Measurements from ENCODE around the gene SYMPK.

The SYMPK gene

GRCh38 chr19:45794627-45795026 lies 68.3 kb downstream of the SYMPK start:
- Histone ChIP-seq H3K9me3 (ENCODE audit: insufficient read depth, low read length) (no peaks in the 10 kb centered on the region), H3K27me3 (ENCODE audit: insufficient read depth, insufficient read length) (no peaks in the 10 kb centered on the region)
- TF ChIP-seq ZNF274 (IDR thresholded peaks at IDR 0.05; ENCODE audit: low read depth, low read length) (no peak), SUZ12 (IDR thresholded peaks at IDR 0.05; ENCODE audit: extremely low read depth, insufficient read depth, insufficient read length) (no peak), YY1 (IDR thresholded peaks at IDR 0.05; ENCODE audit: insufficient read depth, insufficient read length) (no peak)

GRCh38 chr19:45793876-45794275 lies 69.1 kb downstream of the SYMPK start:
- Histone ChIP-seq H3K4me1 (ENCODE audit: insufficient read depth, insufficient read length) (peaks cover 5% of the 10 kb centered on the region), H3K9me3 (ENCODE audit: insufficient read depth, low read length) (no peaks in the 10 kb centered on the region)
- TF ChIP-seq ZNF274 (IDR thresholded peaks at IDR 0.05; ENCODE audit: low read depth, low read length) (no peak), YY1 (IDR thresholded peaks at IDR 0.05; ENCODE audit: insufficient read depth, insufficient read length) (no peak), SUZ12 (IDR thresholded peaks at IDR 0.05; ENCODE audit: extremely low read depth, insufficient read depth, insufficient read length) (no peak)

More at GRCh38 chr19:45794627-45795026, 68.3 kb downstream of the SYMPK start:
- Histone ChIP-seq H3K4me3 (ENCODE audit: insufficient read length, low read depth) (no peak overlapping the region), H3K4me1 (ENCODE audit: insufficient read depth, insufficient read length) (peaks cover 6% of the 10 kb centered on the region), H3K9ac (ENCODE audit: insufficient read length, low read depth) (no peak overlapping the region), H3K36me3 (ENCODE audit: insufficient read depth, insufficient read length, low read length) (peaks cover 9% of the 10 kb centered on the region)
- no peak for DNase-seq (ENCODE audit: low read depth, low spot score)

GRCh38 chr19:45793178-45793564 lies 69.8 kb downstream of the SYMPK start:
- H3K4me3 ChIP-seq (ENCODE audit: insufficient read length, low read depth), result no peak overlapping the region
- peaks cover 5% of the 10 kb centered on the region for H3K4me1 ChIP-seq (ENCODE audit: insufficient read depth, insufficient read length)
- TF ChIP-seq ZNF274 (IDR thresholded peaks at IDR 0.05; ENCODE audit: low read depth, low read length) (no peak), SUZ12 (IDR thresholded peaks at IDR 0.05; ENCODE audit: extremely low read depth, insufficient read depth, insufficient read length) (no peak), YY1 (IDR thresholded peaks at IDR 0.05; ENCODE audit: insufficient read depth, insufficient read length) (no peak)
- no peak for DNase-seq (ENCODE audit: low read depth, low spot score)
- no peaks in the 10 kb centered on the region for H3K9me3 ChIP-seq (ENCODE audit: insufficient read depth, low read length)
- no peaks in the 10 kb centered on the region for H3K27me3 ChIP-seq (ENCODE audit: insufficient read depth, insufficient read length)
- peaks cover 23% of the 10 kb centered on the region for H3K36me3 ChIP-seq (ENCODE audit: insufficient read depth, insufficient read length, low read length)
- H3K9ac ChIP-seq (ENCODE audit: insufficient read length, low read depth), result no peak overlapping the region

More at GRCh38 chr19:45793876-45794275, 69.1 kb downstream of the SYMPK start:
- no peak for DNase-seq (ENCODE audit: low read depth, low spot score)
- Histone ChIP-seq H3K9ac (ENCODE audit: insufficient read length, low read depth) (no peak overlapping the region), H3K4me3 (ENCODE audit: insufficient read length, low read depth) (no peak overlapping the region), H3K36me3 (ENCODE audit: insufficient read depth, insufficient read length, low read length) (peaks cover 16% of the 10 kb centered on the region), H3K27me3 (ENCODE audit: insufficient read depth, insufficient read length) (no peaks in the 10 kb centered on the region)

GRCh38 chr19:45792470-45793177 lies 70.3 kb downstream of the SYMPK start, which contains the start of gene DMWD:
TSS of gene DMWD (minus strand) at chr19:45792845. CDS start at chr19:45792756, 89 bp downstream.
- no peaks in the 10 kb centered on the region for H3K9me3 ChIP-seq (ENCODE audit: insufficient read depth, low read length)
- peaks cover 27% of the 10 kb centered on the region for H3K36me3 ChIP-seq (ENCODE audit: insufficient read depth, insufficient read length, low read length)
- DNase-seq (ENCODE audit: low read depth, low spot score), result peak; percentile 95
- H3K27me3 ChIP-seq (ENCODE audit: insufficient read depth, insufficient read length), result no peaks in the 10 kb centered on the region
- H3K4me3 ChIP-seq (ENCODE audit: insufficient read length, low read depth), result peak within 1 kb of the TSS; percentile 82
- TF ChIP-seq SUZ12 (IDR thresholded peaks at IDR 0.05; ENCODE audit: extremely low read depth, insufficient read depth, insufficient read length) (no peak), YY1 (IDR thresholded peaks at IDR 0.05; ENCODE audit: insufficient read depth, insufficient read length) (peak; percentile 42)
- H3K9ac ChIP-seq (ENCODE audit: insufficient read length, low read depth), result peak within 1 kb of the TSS; percentile 92
- H3K4me1 ChIP-seq (ENCODE audit: insufficient read depth, insufficient read length), result peaks cover 5% of the 10 kb centered on the region

- DNase-seq (ENCODE audit: low read depth, low spot score), result no peak
- Histone ChIP-seq H3K9me3 (ENCODE audit: insufficient read depth, low read length) (no peaks in the 10 kb centered on the region), H3K4me3 (ENCODE audit: insufficient read length, low read depth) (peak overlapping the region; percentile 82), H3K9ac (ENCODE audit: insufficient read length, low read depth) (peak overlapping the region; percentile 92), H3K27me3 (ENCODE audit: insufficient read depth, insufficient read length) (no peaks in the 10 kb centered on the region), H3K36me3 (ENCODE audit: insufficient read depth, insufficient read length, low read length) (peaks cover 34% of the 10 kb centered on the region), H3K4me1 (ENCODE audit: insufficient read depth, insufficient read length) (peaks cover 5% of the 10 kb centered on the region)
- TF ChIP-seq ZNF274 (IDR thresholded peaks at IDR 0.05; ENCODE audit: low read depth, low read length) (no peak), SUZ12 (IDR thresholded peaks at IDR 0.05; ENCODE audit: extremely low read depth, insufficient read depth, insufficient read length) (no peak), YY1 (IDR thresholded peaks at IDR 0.05; ENCODE audit: insufficient read depth, insufficient read length) (no peak)
These were observed 71.0 kb downstream of the SYMPK start for GRCh38 chr19:45791744-45792469.

- H3K9me3 ChIP-seq (ENCODE audit: insufficient read depth, low read length), result no peaks in the 10 kb centered on the region
- no peak for TF ChIP-seq YY1 (IDR thresholded peaks at IDR 0.05; ENCODE audit: insufficient read depth, insufficient read length)
- TF ChIP-seq ZNF274 (IDR thresholded peaks at IDR 0.05; ENCODE audit: low read depth, low read length), result no peak
- no peak for TF ChIP-seq SUZ12 (IDR thresholded peaks at IDR 0.05; ENCODE audit: extremely low read depth, insufficient read depth, insufficient read length)
- no peak overlapping the region for H3K9ac ChIP-seq (ENCODE audit: insufficient read length, low read depth)
- H3K4me1 ChIP-seq (ENCODE audit: insufficient read depth, insufficient read length), result peaks cover 5% of the 10 kb centered on the region
- H3K4me3 ChIP-seq (ENCODE audit: insufficient read length, low read depth), result no peak overlapping the region
- DNase-seq (ENCODE audit: low read depth, low spot score), result no peak
- no peaks in the 10 kb centered on the region for H3K27me3 ChIP-seq (ENCODE audit: insufficient read depth, insufficient read length)
- peaks cover 43% of the 10 kb centered on the region for H3K36me3 ChIP-seq (ENCODE audit: insufficient read depth, insufficient read length, low read length)
These were observed 72.0 kb downstream of the SYMPK start for GRCh38 chr19:45790942-45791341.

Data from NT2/D1 (cell line).